Central memory CD8-positive, alpha-beta T cell (primary cell): Measurements from ENCODE around the gene NMT1.
A peak's percentile ranks its signal among the peaks of the same experiment; 100 is the strongest.

Experiments
- ATAC-seq: fragments of 150-1000 bp; cut with Tn5 transposase; replicated peaks from 2 replicates; pipeline ENCODE4 v1.10.0; 2022; ENCODE audit warnings: mild to moderate bottlenecking, moderate FRiP score, moderate number of reproducible peaks; ENCODE audit not compliant: poor library complexity, severe bottlenecking; ENCODE audit errors: extremely low read depth
- DNase-seq, 2 donors: peaks; one replicate each; pipeline ENCODE4 v3.0.0; 2021; ENCODE audit warnings: low spot score in 2 of 2
- H3K27ac Mint-ChIP-seq: one replicate; pipeline ENCODE4 v1.8.0; 2022; ENCODE audit warnings: low read depth, mild to moderate bottlenecking, moderate library complexity, mixed read lengths
- H3K27me3 Mint-ChIP-seq: one replicate; pipeline ENCODE4 v1.8.0; 2022; ENCODE audit warnings: mixed read lengths
- H3K36me3 Mint-ChIP-seq: one replicate; pipeline ENCODE4 v1.8.0; 2022; ENCODE audit warnings: mild to moderate bottlenecking, moderate library complexity, mixed read lengths; ENCODE audit not compliant: insufficient read depth
- H3K4me1 Mint-ChIP-seq: one replicate; pipeline ENCODE4 v1.8.0; 2022; ENCODE audit warnings: mixed read lengths
- H3K4me3 Mint-ChIP-seq: one replicate; pipeline ENCODE4 v1.8.0; 2022; ENCODE audit warnings: mild to moderate bottlenecking, moderate library complexity, mixed read lengths
- H3K9me3 Mint-ChIP-seq: one replicate; pipeline ENCODE4 v1.8.0; 2022; ENCODE audit warnings: mixed read lengths

The NMT1 gene

DNA sequence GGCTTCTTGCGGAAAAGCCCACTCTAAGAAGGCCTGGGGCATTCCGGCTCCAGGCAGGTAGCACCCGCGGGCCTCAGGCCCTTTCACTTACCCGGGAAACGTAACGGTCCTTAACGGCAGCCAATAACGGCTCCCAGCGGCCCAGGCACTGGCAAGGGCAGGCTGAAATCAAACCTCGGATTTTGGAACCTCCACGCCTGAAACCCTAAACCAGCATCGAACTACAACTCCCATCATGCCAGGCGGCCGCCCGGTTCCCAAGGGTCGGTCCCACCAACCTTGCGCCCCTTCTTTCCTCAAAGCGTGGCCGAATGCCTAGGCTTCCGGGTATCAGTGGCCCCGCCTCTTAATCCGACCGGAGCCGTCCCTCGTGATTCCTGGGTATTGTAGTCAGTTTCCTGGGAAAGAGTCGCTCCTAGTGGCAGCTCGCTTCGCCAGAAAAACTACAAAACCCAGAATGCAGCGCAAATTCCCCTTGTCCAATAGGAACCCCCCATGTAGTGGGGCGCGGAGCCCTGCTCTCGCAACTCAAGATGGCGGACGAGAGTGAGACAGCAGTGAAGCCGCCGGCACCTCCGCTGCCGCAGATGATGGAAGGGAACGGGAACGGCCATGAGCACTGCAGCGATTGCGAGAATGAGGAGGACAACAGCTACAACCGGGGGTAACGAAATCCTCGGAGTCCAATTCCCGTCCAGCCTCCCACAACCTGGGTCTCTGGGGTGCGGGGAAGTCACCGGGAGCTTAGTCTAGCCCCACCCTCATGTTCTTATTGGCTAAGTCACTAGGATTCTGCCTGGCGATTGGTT lies at the start of gene NMT1:
Gene NMT1 (plus strand): TSS at position 521 of the 809 bp plus-strand sequence. CDS start 13 bp downstream, at position 534.
- ATAC-seq (peak; percentile 91), DNase-seq (peak; percentile 89 to 97)
- Mint-ChIP-seq H3K9me3 (no peaks in the 10 kb centered on the region), H3K4me3 (peak within 1 kb of the TSS; percentile 88), H3K4me1 (peaks cover 42% of the 10 kb centered on the region), H3K27me3 (no peaks in the 10 kb centered on the region), H3K27ac (peak within 1 kb of the TSS; percentile 96), H3K36me3 (peaks cover 10% of the 10 kb centered on the region)

DNA sequence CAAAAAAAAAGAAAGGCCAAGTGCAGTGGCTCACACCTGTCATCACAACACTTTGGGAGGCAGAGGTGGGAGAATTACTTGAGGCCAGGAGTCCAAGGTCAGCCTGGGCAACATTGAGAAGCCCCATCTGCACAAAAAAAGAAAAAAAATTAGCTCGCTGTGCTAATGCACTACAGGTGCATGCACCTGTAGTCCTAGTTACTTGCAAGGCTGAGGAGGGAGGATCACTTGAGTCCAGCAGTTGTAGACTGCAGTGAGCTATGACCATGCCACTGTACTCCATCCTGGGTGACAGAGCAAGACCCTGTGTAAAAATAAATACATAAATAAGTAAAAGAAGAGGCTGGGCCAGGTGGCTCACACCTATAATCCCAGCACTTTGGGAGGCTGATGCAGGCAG lies 49.4 kb upstream of the NMT1 start:
- H3K27me3 Mint-ChIP-seq = peaks cover 46% of the 10 kb centered on the region
- peaks cover 3% of the 10 kb centered on the region for H3K36me3 Mint-ChIP-seq
- ATAC-seq (no peak), DNase-seq (no peak)
- H3K4me3 Mint-ChIP-seq = no peak overlapping the region
- H3K27ac Mint-ChIP-seq = no peak overlapping the region
- no peaks in the 10 kb centered on the region for H3K4me1 Mint-ChIP-seq
- H3K9me3 Mint-ChIP-seq = no peaks in the 10 kb centered on the region

DNA sequence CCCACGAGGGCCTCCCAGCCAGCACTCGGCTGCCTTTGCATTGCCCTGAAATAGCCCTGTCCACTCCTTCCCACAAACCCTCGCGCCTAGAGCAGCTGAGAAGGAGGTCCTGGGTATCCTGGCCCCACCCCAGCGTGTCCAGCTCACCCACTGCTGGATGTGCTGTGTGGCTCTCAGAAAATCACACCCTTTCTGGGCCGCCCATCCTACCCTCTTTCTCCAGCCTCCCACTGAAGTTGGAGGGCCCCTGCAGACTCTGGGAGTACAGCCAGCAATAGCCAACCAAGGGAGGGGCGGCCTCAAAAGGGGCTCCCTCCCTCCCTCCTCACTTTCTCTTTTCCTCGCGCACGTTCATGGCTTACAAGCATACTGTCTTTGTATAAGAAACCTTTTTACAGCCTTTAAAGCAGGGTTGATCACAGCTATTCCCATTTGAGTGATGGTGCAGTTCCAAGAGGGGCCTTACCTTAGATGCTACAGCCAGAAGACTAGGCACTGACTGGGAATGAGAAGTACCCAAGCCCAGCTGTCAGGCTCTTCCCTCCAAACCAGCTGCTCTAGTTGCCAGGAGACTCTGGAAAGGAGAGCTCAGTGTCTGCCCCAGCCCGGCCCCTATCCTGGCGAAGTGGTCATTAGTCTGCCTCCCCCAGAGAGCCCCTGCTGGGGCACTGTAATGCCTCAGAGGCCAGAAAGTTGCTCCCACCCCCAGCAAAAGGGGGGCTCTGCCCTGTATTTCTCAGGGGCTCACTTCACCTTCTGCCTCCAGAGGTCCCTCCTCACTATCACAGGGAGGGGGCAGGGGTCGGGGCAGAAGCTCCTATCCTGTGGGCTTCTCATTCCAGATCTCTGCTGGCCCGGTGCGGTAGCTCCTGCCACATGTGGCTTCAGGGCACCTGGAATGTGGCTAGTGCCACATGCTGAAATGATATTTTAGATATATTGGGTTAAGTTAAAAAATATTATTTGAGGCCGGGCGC lies 47.8 kb upstream of the NMT1 start:
- peaks cover 39% of the 10 kb centered on the region for H3K27me3 Mint-ChIP-seq
- H3K4me1 Mint-ChIP-seq = peaks cover under 1% of the 10 kb centered on the region
- H3K9me3 Mint-ChIP-seq = no peaks in the 10 kb centered on the region
- no peak for ATAC-seq
- H3K36me3 Mint-ChIP-seq = peaks cover 3% of the 10 kb centered on the region
- no peak overlapping the region for H3K4me3 Mint-ChIP-seq
- no peak overlapping the region for H3K27ac Mint-ChIP-seq
- no peak for DNase-seq

DNA sequence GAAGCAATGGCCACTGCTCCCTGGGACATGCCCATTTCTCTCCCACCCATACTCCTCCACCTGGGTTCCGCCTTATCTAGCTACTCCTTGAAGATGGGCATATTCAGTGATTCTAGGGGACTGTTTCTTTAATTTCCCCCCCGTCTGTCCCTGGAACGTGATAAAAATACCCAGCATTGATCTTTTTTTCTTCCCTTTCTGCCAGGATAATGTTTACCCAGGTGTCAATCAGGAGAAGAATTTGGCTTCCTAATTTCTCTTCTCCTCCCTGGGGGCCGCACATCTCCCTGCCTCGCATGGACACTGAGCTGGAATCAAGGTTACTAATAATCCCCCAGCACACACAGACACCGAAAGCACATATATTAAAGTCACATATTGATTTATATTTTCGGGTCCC lies 44.9 kb upstream of the NMT1 start:
- peaks cover 23% of the 10 kb centered on the region for H3K4me1 Mint-ChIP-seq
- no peak for DNase-seq
- peaks cover 6% of the 10 kb centered on the region for H3K36me3 Mint-ChIP-seq
- H3K4me3 Mint-ChIP-seq = no peak overlapping the region
- no peaks in the 10 kb centered on the region for H3K9me3 Mint-ChIP-seq
- no peak overlapping the region for H3K27ac Mint-ChIP-seq
- peaks cover 49% of the 10 kb centered on the region for H3K27me3 Mint-ChIP-seq
- no peak for ATAC-seq

DNA sequence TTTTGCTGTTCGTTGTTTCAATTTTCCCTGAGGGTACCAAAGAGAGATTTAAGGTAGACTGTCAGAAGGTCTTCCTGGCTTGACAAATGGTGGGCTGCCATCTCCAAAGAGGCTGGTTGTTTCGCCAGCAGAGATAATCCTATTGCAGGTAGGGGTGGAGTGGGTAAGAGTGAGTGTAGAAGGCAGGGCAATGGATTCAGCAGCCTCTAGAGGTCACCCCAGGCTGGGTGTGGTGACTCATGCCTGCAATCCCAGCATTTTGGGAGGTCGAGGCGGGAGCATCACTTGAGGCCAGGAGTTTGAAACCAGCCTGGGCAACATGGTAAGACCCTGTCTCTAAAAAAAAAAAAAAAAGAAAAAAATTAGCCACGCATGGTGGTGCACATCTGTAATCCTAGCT lies 44.3 kb upstream of the NMT1 start:
- H3K4me3 Mint-ChIP-seq = no peak overlapping the region
- H3K27ac Mint-ChIP-seq = no peak overlapping the region
- DNase-seq (no peak), ATAC-seq (no peak)
- peaks cover 53% of the 10 kb centered on the region for H3K27me3 Mint-ChIP-seq
- H3K9me3 Mint-ChIP-seq = no peaks in the 10 kb centered on the region
- peaks cover 6% of the 10 kb centered on the region for H3K36me3 Mint-ChIP-seq
- H3K4me1 Mint-ChIP-seq = peaks cover 26% of the 10 kb centered on the region

DNA sequence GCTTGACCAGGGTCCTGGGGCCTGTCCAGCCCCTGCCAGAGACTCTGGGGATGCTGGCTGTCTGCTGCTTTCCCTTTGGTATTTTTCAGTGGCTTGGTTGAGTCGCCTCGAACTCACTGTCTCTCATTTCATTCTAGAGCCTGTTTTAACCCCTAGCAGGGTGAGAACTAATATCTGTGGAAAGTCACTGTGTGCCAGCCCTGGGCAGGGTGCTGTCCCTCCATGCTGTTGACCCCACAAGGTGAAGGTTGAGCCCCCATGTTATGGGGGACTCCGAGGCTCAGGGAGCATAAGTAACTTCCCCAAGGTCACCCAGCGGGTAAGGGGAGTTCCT lies 42.6 kb upstream of the NMT1 start:
- Mint-ChIP-seq H3K9me3 (no peaks in the 10 kb centered on the region), H3K4me1 (peaks cover 26% of the 10 kb centered on the region), H3K4me3 (peak overlapping the region; percentile 85), H3K27me3 (peaks cover 53% of the 10 kb centered on the region), H3K27ac (peak overlapping the region; percentile 76), H3K36me3 (peaks cover 6% of the 10 kb centered on the region)
- DNase-seq = no peak
- no peak for ATAC-seq

DNA sequence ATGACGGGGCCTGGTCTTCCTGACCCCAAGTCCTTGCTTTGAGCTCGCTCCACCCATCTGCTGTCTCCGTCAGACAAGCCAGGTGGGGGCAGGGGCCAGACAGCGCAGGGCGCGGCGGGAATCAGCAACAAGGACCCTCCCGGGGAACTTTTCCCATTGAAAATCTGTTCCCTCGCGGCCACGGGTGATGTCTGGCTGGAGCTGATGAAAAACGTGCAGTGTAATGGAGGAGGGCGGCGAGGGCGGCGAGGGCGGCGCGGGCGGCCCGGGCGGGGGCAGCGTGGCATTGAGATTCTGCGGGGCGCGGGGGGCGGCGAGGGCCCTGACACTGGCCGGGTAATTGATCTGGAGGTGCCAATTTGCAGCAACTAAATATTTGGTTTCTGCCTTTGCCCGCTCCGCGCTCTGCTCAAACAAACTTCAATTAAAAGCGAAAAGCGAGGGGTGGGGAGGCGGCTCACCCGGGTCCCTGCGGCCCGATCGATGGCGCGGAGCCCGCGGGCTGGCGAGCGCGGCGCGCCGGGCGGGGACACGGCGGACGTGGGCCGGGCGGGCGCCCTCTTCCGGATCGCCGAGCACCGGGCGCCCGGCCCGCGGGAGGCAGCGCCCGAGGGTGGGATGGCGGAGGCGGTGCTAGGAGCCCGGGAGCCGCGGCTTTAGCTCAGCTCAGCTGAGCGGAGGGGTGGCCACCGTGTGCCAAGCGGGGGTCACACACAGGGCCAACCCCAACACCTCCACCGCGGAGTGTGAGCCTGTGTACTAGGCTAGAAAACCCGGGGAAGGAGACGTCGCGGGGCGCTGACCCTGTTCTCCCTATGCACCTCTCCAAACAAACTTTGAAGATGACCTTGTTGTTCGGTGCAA lies 42.0 kb upstream of the NMT1 start:
- H3K9me3 Mint-ChIP-seq = no peaks in the 10 kb centered on the region
- H3K4me1 Mint-ChIP-seq = peaks cover 26% of the 10 kb centered on the region
- peak overlapping the region; percentile 76 for H3K27ac Mint-ChIP-seq
- H3K4me3 Mint-ChIP-seq = peak overlapping the region; percentile 85
- peaks cover 53% of the 10 kb centered on the region for H3K27me3 Mint-ChIP-seq
- peak; percentile 56 for ATAC-seq
- no peak for DNase-seq
- H3K36me3 Mint-ChIP-seq = peaks cover 6% of the 10 kb centered on the region

DNA sequence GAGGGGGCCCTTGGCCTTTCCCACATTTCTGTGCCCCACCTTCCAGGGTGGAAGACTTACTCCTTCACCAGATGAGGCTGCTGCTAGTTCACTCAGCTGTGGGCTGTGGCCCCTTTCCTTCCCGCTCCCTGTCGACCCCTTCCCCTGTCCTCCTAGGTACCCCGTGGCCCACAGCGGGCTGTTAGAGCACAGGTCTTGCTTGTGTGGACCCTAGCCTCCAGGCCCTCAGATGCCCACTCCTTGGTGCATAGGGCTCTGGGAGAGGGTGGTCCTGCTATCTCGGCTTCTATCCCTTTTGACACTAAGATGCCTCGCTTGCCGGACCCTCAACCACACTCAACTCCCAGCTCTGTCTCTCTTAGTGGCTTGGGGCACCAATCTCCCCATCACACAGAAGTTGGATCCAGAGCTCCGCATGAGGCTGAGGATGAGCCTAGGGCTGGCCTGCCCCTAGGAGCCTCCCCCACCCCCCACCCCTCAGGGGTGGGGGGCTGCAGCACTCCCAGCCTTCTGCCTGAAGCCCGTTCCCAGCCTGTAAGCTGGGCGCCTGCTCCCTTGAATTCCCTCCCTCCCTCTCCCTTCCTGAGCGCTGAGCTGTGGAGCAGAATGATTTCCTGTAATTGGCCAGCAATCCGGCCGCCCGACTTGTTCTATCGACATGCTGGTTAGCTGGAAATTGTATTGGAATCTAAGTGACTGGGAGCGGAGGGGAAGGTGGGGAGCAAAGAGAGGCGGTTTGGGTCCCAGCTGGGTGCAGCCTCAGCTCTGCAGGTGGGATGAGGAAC lies 40.6 kb upstream of the NMT1 start:
- H3K27me3 Mint-ChIP-seq = peaks cover 53% of the 10 kb centered on the region
- peaks cover 26% of the 10 kb centered on the region for H3K4me1 Mint-ChIP-seq
- H3K4me3 Mint-ChIP-seq = peak overlapping the region; percentile 85
- no peak overlapping the region for H3K27ac Mint-ChIP-seq
- ATAC-seq = no peak
- H3K9me3 Mint-ChIP-seq = no peaks in the 10 kb centered on the region
- no peak for DNase-seq
- peaks cover 6% of the 10 kb centered on the region for H3K36me3 Mint-ChIP-seq

DNA sequence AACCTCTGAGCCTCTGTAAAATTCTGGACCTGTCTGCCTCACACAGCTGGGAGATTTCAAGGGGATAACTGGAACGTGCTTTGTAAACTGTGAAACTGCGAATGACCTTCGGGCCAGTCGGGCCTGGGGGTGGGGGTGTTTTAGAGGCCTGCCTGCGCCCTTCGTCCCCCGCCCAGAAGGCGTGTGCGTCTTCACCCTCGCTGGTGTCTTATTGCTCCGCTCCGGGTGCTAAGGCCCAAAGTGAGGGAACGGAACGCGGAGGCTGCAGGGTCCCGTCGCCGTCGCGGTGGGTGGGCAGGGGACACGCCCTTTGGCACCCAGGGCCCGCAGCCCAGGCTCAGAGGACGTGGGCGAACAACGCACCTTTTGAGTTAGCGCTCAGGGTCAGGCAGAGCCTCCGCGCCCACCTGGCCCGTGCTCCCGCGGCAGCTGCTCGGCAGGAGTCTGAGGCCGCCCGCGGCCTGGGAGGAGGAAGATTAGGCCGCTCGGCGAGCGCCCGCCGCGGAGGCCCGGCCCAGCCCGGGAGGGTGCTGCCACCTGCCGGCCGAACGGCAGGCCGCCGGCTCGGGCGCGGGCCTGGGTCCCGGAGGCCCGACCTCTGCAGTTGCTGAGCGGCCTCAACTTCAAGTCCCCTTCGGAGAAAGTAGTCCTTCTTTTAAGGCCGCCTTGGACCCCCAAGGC lies 39.4 kb upstream of the NMT1 start:
- H3K27me3 Mint-ChIP-seq = peaks cover 42% of the 10 kb centered on the region
- H3K4me1 Mint-ChIP-seq = peaks cover 26% of the 10 kb centered on the region
- peaks cover 6% of the 10 kb centered on the region for H3K36me3 Mint-ChIP-seq
- H3K9me3 Mint-ChIP-seq = no peaks in the 10 kb centered on the region
- no peak overlapping the region for H3K27ac Mint-ChIP-seq
- DNase-seq (peak; percentile 37 to 44), ATAC-seq (no peak)
- H3K4me3 Mint-ChIP-seq = peak overlapping the region; percentile 62

DNA sequence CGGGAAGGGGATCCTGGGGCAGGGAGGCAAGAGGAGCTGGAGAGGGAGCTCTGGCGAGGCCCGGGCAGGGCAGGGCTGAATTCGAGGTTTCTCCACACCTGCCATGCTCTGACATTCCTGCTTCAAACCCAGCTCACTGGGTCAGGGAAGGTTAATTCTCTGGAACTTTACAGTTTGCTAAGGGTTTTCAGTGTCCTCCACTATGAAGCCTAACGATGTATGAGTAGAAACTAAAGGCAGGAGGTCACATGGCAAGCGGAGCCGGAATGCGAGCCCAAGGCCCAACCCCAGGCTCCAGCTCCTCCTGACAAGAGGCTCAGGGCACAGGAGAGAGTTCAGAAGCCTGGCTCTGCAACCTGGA lies 38.8 kb upstream of the NMT1 start:
- DNase-seq = no peak
- no peak for ATAC-seq
- Mint-ChIP-seq H3K9me3 (no peaks in the 10 kb centered on the region), H3K4me3 (peak overlapping the region; percentile 42), H3K36me3 (peaks cover 6% of the 10 kb centered on the region), H3K27ac (no peak overlapping the region), H3K4me1 (peaks cover 26% of the 10 kb centered on the region), H3K27me3 (peaks cover 39% of the 10 kb centered on the region)

DNA sequence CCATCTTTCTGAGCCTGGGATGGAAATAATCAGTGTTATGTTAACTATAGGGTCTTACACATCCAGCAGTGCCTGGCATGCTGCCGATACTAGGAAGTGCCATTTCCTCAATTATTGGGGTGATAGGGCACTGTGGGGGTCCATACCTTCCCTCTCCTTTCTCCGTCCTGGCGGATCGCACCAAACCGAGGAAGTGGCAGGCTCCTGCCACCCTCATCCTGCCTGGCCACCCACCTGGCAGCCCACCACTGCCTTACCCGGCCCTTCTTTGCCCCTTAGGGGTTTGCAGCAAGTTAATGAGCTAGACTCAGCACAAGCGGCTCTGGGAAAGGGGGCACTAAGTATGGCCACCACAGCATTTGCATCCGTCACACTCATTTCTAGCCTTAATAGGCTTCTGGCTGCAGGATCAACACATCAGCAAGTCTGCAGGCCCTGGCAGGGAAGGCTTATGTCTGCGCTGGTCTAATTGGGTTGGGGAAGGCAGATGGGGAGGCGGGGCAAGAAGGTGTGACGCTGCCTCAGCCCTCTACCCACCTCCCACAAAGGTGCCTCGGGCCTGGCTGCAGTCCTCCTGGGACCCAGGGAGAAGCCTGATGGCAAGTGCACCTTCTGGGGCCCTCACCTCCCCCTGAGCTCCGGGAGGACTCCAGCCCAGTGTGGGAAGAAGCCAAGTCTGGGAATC lies 38.3 kb upstream of the NMT1 start:
- no peak for DNase-seq
- Mint-ChIP-seq H3K27ac (peak overlapping the region; percentile 87), H3K9me3 (no peaks in the 10 kb centered on the region), H3K4me3 (peak overlapping the region; percentile 42), H3K36me3 (peaks cover 8% of the 10 kb centered on the region), H3K4me1 (peaks cover 26% of the 10 kb centered on the region), H3K27me3 (peaks cover 38% of the 10 kb centered on the region)
- no peak for ATAC-seq
